Adrenal gland (tissue), 12 donors: ENCODE measurements around the gene VAPA. TPM values are rescaled to one million over a fixed set of nuclear protein-coding genes. Genes with fewer than 3 reads are reported as not detected.
"Not testable (repeated sequence)": the region's sequence is repeated elsewhere in the genome, so short reads cannot be mapped to it uniquely, and the experiment has no call there.

Experiments used
- DNase-seq, 7 donors: peaks; one replicate each; pipeline ENCODE4 v3.0.0-alpha.2; 2019 to 2020
- H3K27ac ChIP-seq, 5 donors: fragments of 200-600 bp; sonication (generic) in 4 of 5; 1 replicate in 3 of 5; 2 replicates in 2 of 5; pipeline versions ENCODE4 v1.5.1 to v1.8.0; 2016 to 2020; ENCODE audit warnings: mild to moderate bottlenecking in 1 of 5
- H3K27me3 ChIP-seq: fragments of 200-600 bp; 2 replicates; pipeline ENCODE4 v1.8.0; 2021
- H3K36me3 ChIP-seq, 2 donors: fragments of 200-600 bp; replicated peaks in 1 of 2; 1 replicate in 1 of 2; 2 replicates in 1 of 2; pipeline versions ENCODE4 v1.5.1 to v1.8.0; 2018 to 2022
- H3K4me1 ChIP-seq, 2 donors: fragments of 200-600 bp; replicated peaks in 1 of 2; 1 replicate in 1 of 2; 2 replicates in 1 of 2; pipeline versions ENCODE4 v1.5.1 to v1.8.0; 2018 to 2021
- H3K4me3 ChIP-seq, 4 donors: fragments of 200-600 bp; sonication (generic) in 3 of 4; one replicate each; pipeline ENCODE4 v1.5.1; 2016 to 2018
- H3K9me3 ChIP-seq, 3 donors: fragments of 200-600 bp; sonication (generic) in 1 of 3; replicated peaks in 1 of 3; 1 replicate in 2 of 3; 2 replicates in 1 of 3; pipeline versions ENCODE4 v1.5.1 to v1.8.0; 2016 to 2021
- CTCF ChIP-seq, 6 experiments: fragments of 450-650 bp in 4 of 6; fragments of 200-600 bp in 2 of 6; sonication (generic) in 1 of 6; IDR thresholded peaks; 1 replicate in 5 of 6; 2 replicates in 1 of 6; pipeline versions ENCODE4 v1.5.1 to v1.8.0; 2016 to 2021; ENCODE audit warnings: antibody characterized with exemption in 6 of 6, mild to moderate bottlenecking in 2 of 6, moderate library complexity in 1 of 6
- POLR2A ChIP-seq, 2 donors: fragments of 450-650 bp; IDR thresholded peaks; one replicate each; pipeline ENCODE4 v1.6.1; 2017; ENCODE audit warnings: antibody characterized with exemption in 2 of 2, mild to moderate bottlenecking in 2 of 2, moderate library complexity in 1 of 2
- WGBS, 4 donors: extraction: QIAGEN DNeasy Blood & Tissue Kit in 2 of 4; methylation state at CpG; one replicate each; pipeline versions ENCODE4 v1.1.5 to v1.1.7; 2013 to 2017; 5-methylcytosine and 5-hydroxymethylcytosine counted together
- intact Hi-C, 2 donors: fragments of 100-400 bp; cut with DNase I; formaldehyde crosslinking; loops; one replicate each; pipeline versions ENCODE4 v1.14.1 to v1.15.0; 2022 to 2023
- polyA plus RNA-seq, 3 donors: library from polyadenylated mRNA; stranded (reverse); fragments of 200-250 nt in 2 of 3; fragments of 350-450 nt in 1 of 3; fragmentation: Illumina TruSeq in 1 of 3; extraction: RNeasy Lipid Tissue Mini Kit (QIAGEN cat#74804) in 1 of 3; gene quantifications; one replicate each; pipeline ENCODE4 v1.2.3, GENCODE V29; 2013 to 2014
- total RNA-seq, 9 donors: library from RNA; depleted of rRNA in 4 of 9; stranded (reverse); fragments of >200 nt in 4 of 9; fragments of 120-200 nt in 1 of 9; fragmentation: NEBNext Ultra II Directional in 1 of 9; extraction: Animal tissue kit (Norgen Biotek cat#: 25700) in 1 of 9; gene quantifications; one replicate each; pipeline versions ENCODE4 v1.1.0 to v1.2.4, GENCODE V29; 2013 to 2023
- donor health status: healthy with polysubstance abuse.
- donor health status: Bipolar disorder and iron deficiency.
- donor health status: DM: yes; HTN: yes; CAD: no.
- donor health status: DM: no; HTN: no; CAD: no.
- donor health status: DM: no; HTN: no; CAD: no.
- donor health status: DM: yes; HTN: yes; CAD: no.

VAPA gene
- total and polyA plus RNA-seq, 12 donors, result 71.3 to 900 (median 436) TPM

- TF ChIP-seq CTCF (IDR thresholded peaks at IDR 0.05) (no peak), POLR2A (IDR thresholded peaks at IDR 0.05) (no peak)
- peaks cover 0 to 6% of the 10 kb centered on the region in 2 donors for H3K4me1 ChIP-seq
- no peaks in the 10 kb centered on the region for H3K36me3 ChIP-seq
- H3K27ac ChIP-seq, result no peak overlapping the region
- intact Hi-C loops, result no loop called here
- no peak overlapping the region for H3K4me3 ChIP-seq
- no peaks in the 10 kb centered on the region for H3K27me3 ChIP-seq
- no peak for DNase-seq
- H3K9me3 ChIP-seq, result no peaks in the 10 kb centered on the region
- WGBS, 4 donors, result 91 to 96% (median 93%) methylated on average over 5 of the region's 5 CpGs
Measured at GRCh38 chr18:9911226-9911625, 2.6 kb upstream of the VAPA start.

- H3K27me3 ChIP-seq, H3K4me3 ChIP-seq, H3K9me3 ChIP-seq, H3K36me3 ChIP-seq, DNase-seq, H3K27ac ChIP-seq, intact Hi-C loops: not testable (repeated sequence)
- WGBS, 4 donors, result 93 to 100% (median 98%) methylated on average over 1 of the region's 1 CpG
- peaks cover 2 to 15% of the 10 kb centered on the region in 2 donors for H3K4me1 ChIP-seq
Measured at GRCh38 chr18:9912285-9912684, 1.5 kb upstream of the VAPA start.

- Histone ChIP-seq H3K27ac (peak overlapping the region; percentile 97 to 100 (median 100)), H3K36me3 (no peaks in the 10 kb centered on the region), H3K27me3 (no peaks in the 10 kb centered on the region), H3K4me1 (peaks cover 8 to 23% of the 10 kb centered on the region in 2 donors), H3K9me3 (no peaks in the 10 kb centered on the region), H3K4me3 (peak overlapping the region in 3 of 4 donors; percentile 89 to 99 (median 99))
- DNase-seq, result no peak
- intact Hi-C loops, result no loop called here
- TF ChIP-seq POLR2A (IDR thresholded peaks at IDR 0.05), result no peak
- TF ChIP-seq CTCF (IDR thresholded peaks at IDR 0.05), result no peak
- 6 to 9% (median 7%) methylated on average over 12 of the region's 12 CpGs for WGBS, 4 donors
Measured at GRCh38 chr18:9913151-9913525, 678 bp upstream of the VAPA start.

- Histone ChIP-seq H3K4me1 (peaks cover 19 to 34% of the 10 kb centered on the region in 2 donors), H3K27ac (peak overlapping the region; percentile 97 to 100 (median 100)), H3K27me3 (no peaks in the 10 kb centered on the region), H3K9me3 (no peaks in the 10 kb centered on the region), H3K4me3 (peak overlapping the region; percentile 34 to 99 (median 94)), H3K36me3 (no peaks in the 10 kb centered on the region)
- no peak for TF ChIP-seq POLR2A (IDR thresholded peaks at IDR 0.05)
- no peak for TF ChIP-seq CTCF (IDR thresholded peaks at IDR 0.05)
- no peak for DNase-seq
- 1% methylated on average over 30 to 35 of the region's 35 CpGs; no CpG with 5 or more reads in 2 of the 4 donors for WGBS, 4 donors
- intact Hi-C loops, result no loop called here
Measured at GRCh38 chr18:9914334-9914583, 443 bp downstream of the VAPA start.

- peak; percentile 86 to 91 (median 90) for DNase-seq
- Histone ChIP-seq H3K4me3 (peak overlapping the region; percentile 36 to 99 (median 98)), H3K27me3 (no peaks in the 10 kb centered on the region), H3K27ac (peak overlapping the region; percentile 96 to 100 (median 100)), H3K4me1 (peaks cover 24 to 39% of the 10 kb centered on the region in 2 donors), H3K9me3 (no peaks in the 10 kb centered on the region), H3K36me3 (no peaks in the 10 kb centered on the region)
- intact Hi-C loops, result no loop called here
- TF ChIP-seq POLR2A (IDR thresholded peaks at IDR 0.05), result peak in 1 of 2 donors; percentile 87
- TF ChIP-seq CTCF (IDR thresholded peaks at IDR 0.05), result peak in 1 of 6 experiments; percentile 8
- WGBS, 4 donors, result 0% methylated on average over 5 to 77 of the region's 77 CpGs
Measured at GRCh38 chr18:9914584-9915290, 921 bp downstream of the VAPA start.
